K562 (cell line): ENCODE measurements around the gene GON4L. TPM values are rescaled to one million over a fixed set of nuclear protein-coding genes. Genes with fewer than 3 reads are reported as not detected.

Experiments
- FOXJ2 ChIP-seq: fragments of 200-800 bp; sonication (Bioruptor generic); IDR thresholded peaks from 2 replicates; pipeline ENCODE4 v1.6.1; 2016; ENCODE audit warnings: missing genetic modification characterization, missing compliant biosample characterization
- HMG20A ChIP-seq: fragments of 450-650 bp; formaldehyde crosslinking; conservative IDR thresholded peaks from 2 replicates; pipeline ENCODE4 v1.4.0; 2020; ENCODE audit warnings: mild to moderate bottlenecking, mixed read lengths
- MEIS2 ChIP-seq: fragments of 450-650 bp; IDR thresholded peaks from 2 replicates; pipeline ENCODE4 v1.6.1; 2014; ENCODE audit warnings: mild to moderate bottlenecking; ENCODE audit not compliant: partially characterized antibody
- NR2C1 ChIP-seq, 2 experiments: fragments of 450-650 bp; IDR thresholded peaks; 2 replicates each; pipeline ENCODE4 v1.6.1; 2017; ENCODE audit warnings: mild to moderate bottlenecking in 2 of 2, antibody characterized with exemption in 1 of 2, inconsistent platforms in 1 of 2, missing compliant biosample characterization in 1 of 2, missing genetic modification characterization in 1 of 2
- PRDM10 ChIP-seq: fragments of 450-650 bp; IDR thresholded peaks from 2 replicates; pipeline ENCODE4 v1.6.1; 2018; ENCODE audit not compliant: partially characterized antibody
- RNF2 ChIP-seq: sonication (generic); IDR thresholded peaks from 2 replicates; pipeline ENCODE4 v1.6.1; 2016
- TEAD1 ChIP-seq, 2 experiments: fragments of 450-650 bp in 1 of 2; sonication (generic) in 1 of 2; formaldehyde crosslinking; IDR thresholded peaks; 2 replicates each; pipeline versions ENCODE4 v1.4.0 to v1.8.0; 2020 to 2022; ENCODE audit warnings: mild to moderate bottlenecking in 2 of 2, missing genetic modification reagents in 1 of 2
- VEZF1 ChIP-seq: fragments of 200-800 bp; sonication (Bioruptor generic); IDR thresholded peaks from 2 replicates; pipeline ENCODE4 v1.6.1; 2017; ENCODE audit warnings: missing genetic modification characterization, missing compliant biosample characterization
- ZNF165 ChIP-seq: fragments of 250-450 bp; sonication (Bioruptor Pico); IDR thresholded peaks from 2 replicates; pipeline ENCODE4 v1.4.0; 2020; ENCODE audit warnings: borderline replicate concordance
- ZNF175 ChIP-seq: fragments of 200-800 bp; sonication (Bioruptor generic); IDR thresholded peaks from 2 replicates; pipeline ENCODE4 v1.6.1; 2016; ENCODE audit warnings: low read depth, mild to moderate bottlenecking, missing genetic modification characterization, missing compliant biosample characterization
- ZNF311 ChIP-seq: fragments of 250-450 bp; sonication (Bioruptor Pico); IDR thresholded peaks from 2 replicates; pipeline ENCODE4 v1.4.0; 2020; ENCODE audit warnings: mild to moderate bottlenecking, moderate library complexity
- ZNF766 ChIP-seq: fragments of 200-800 bp; sonication (Bioruptor generic); conservative IDR thresholded peaks from 2 replicates; pipeline ENCODE4 v1.6.1; 2016; ENCODE audit warnings: missing genetic modification characterization, missing compliant biosample characterization
- polyA plus RNA-seq, 8 experiments: library from polyadenylated mRNA; depleted of rRNA in 4 of 8; stranded (reverse) in 5 of 8; unstranded in 3 of 8; fragments of >200 nt; fragmentation: Nextera tagmentation in 2 of 8; fragmentation: Illumina TruSeq in 1 of 8; extraction: Ambion mirVana in 2 of 8; extraction: Trizol in 1 of 8; gene quantifications; 2 replicates each; pipeline versions ENCODE4 v1.2.1 to v1.2.3, GENCODE V29; 2011 to 2014; ENCODE audit warnings: inconsistent platforms in 1 of 8, missing spikeins in 1 of 8
- total RNA-seq, 7 experiments: library from RNA; depleted of rRNA in 6 of 7; stranded (reverse); fragments of >200 nt in 6 of 7; fragmentation: Illumina TruSeq in 2 of 7; extraction: Trizol in 2 of 7; gene quantifications; 2 replicates each; pipeline versions ENCODE4 v1.2.1 to v1.2.3, GENCODE V29; 2011 to 2021; ENCODE audit warnings: low replicate concordance in 1 of 7

GON4L gene
- total and polyA plus RNA-seq, 9 of the 15 experiments (the other 6 are each of a cell fraction or from before 2014, with no cell fraction given): 20.2 to 47.4 (median 33.6) TPM

GRCh38 chr1:155884031-155884960 is 27.3 kb upstream of the GON4L start (continued):
- TF ChIP-seq VEZF1 (no peak), MEIS2 (peak; percentile 13), PRDM10 (peak; percentile 43), ZNF175 (CRISPR knock-in tag) (no peak), NR2C1 (IDR thresholded peaks at IDR 0.05) (no peak), NR2C1 (tag; IDR thresholded peaks at IDR 0.05) (0 out of 2 replicates have a peak, but pooled peaks have one; percentile 15), ZNF311 (CRISPR knock-in tag) (no peak), TEAD1 (CRISPR knock-in tag; IDR thresholded peaks at IDR 0.05) (0 out of 4 replicates have a peak, but pooled peaks of 1 of the 2 experiments have one; percentile 36), HMG20A (CRISPR knock-in tag) (no peak), FOXJ2 (tag) (0 out of 2 replicates have a peak, but pooled peaks have one; percentile 35), ZNF165 (CRISPR knock-in tag) (no peak), ZNF766 (CRISPR knock-in tag) (0 out of 2 replicates have a peak, but pooled peaks have one; percentile 16), RNF2 (no peak)
